ENCODE measurements around the gene ATP6V1D.
"Not testable (repeated sequence)": the region's sequence is repeated elsewhere in the genome, so short reads cannot be mapped to it uniquely, and the experiment has no call there.

Gene ATP6V1D

GRCh38 chr14:67359775-67360469 is at the start of gene ATP6V1D, which contains the start of gene EIF2S1:
Gene ATP6V1D, minus strand, starts transcription at chr14:67359804. Its CDS starts 106 bp downstream, at chr14:67359698.
Gene EIF2S1, plus strand, starts transcription at chr14:67360328. Its CDS starts 4,440 bp downstream, at chr14:67364768.
- peak; percentile 100 for DNase-seq (ENCODE audit: low read depth)
- TF ChIP-seq CTCF (IDR thresholded peaks at IDR 0.05; ENCODE audit: insufficient read depth, low read depth, low read length, missing control alignments) = peak; percentile 90
- peak within 1 kb of the TSS; percentile 97 for H3K4me3 ChIP-seq (ENCODE audit: low read depth, low read length)

GRCh38 chr14:67408122-67408801 is 48.7 kb upstream of the ATP6V1D start:
- not testable (repeated sequence) for H3K4me3 ChIP-seq (ENCODE audit: low read depth, low read length); DNase-seq (ENCODE audit: low read depth)

- TF ChIP-seq CTCF (IDR thresholded peaks at IDR 0.05; ENCODE audit: insufficient read depth, low read depth, low read length, missing control alignments) = no peak
- no peak overlapping the region for H3K4me3 ChIP-seq (ENCODE audit: low read depth, low read length)
- no peak for DNase-seq (ENCODE audit: low read depth)
These were observed 46.2 kb upstream of the ATP6V1D start for GRCh38 chr14:67405771-67406170.

GRCh38 chr14:67400434-67400833 is 40.8 kb upstream of the ATP6V1D start:
- no peak for DNase-seq (ENCODE audit: low read depth)
- TF ChIP-seq CTCF (IDR thresholded peaks at IDR 0.05; ENCODE audit: insufficient read depth, low read depth, low read length, missing control alignments) = no peak
- no peak overlapping the region for H3K4me3 ChIP-seq (ENCODE audit: low read depth, low read length)

GRCh38 chr14:67397536-67397935 is 37.9 kb upstream of the ATP6V1D start:
- no peak for TF ChIP-seq CTCF (IDR thresholded peaks at IDR 0.05; ENCODE audit: insufficient read depth, low read depth, low read length, missing control alignments)
- H3K4me3 ChIP-seq (ENCODE audit: low read depth, low read length) = no peak overlapping the region
- DNase-seq (ENCODE audit: low read depth) = no peak

GRCh38 chr14:67396381-67396970 is 36.9 kb upstream of the ATP6V1D start:
- no peak overlapping the region for H3K4me3 ChIP-seq (ENCODE audit: low read depth, low read length)
- TF ChIP-seq CTCF (IDR thresholded peaks at IDR 0.05; ENCODE audit: insufficient read depth, low read depth, low read length, missing control alignments) = no peak
- no peak for DNase-seq (ENCODE audit: low read depth)

GRCh38 chr14:67395876-67396189 is 36.2 kb upstream of the ATP6V1D start:
- no peak for DNase-seq (ENCODE audit: low read depth)
- TF ChIP-seq CTCF (IDR thresholded peaks at IDR 0.05; ENCODE audit: insufficient read depth, low read depth, low read length, missing control alignments) = no peak
- no peak overlapping the region for H3K4me3 ChIP-seq (ENCODE audit: low read depth, low read length)
